Renal cortical epithelial cell (primary cell): ENCODE results near the gene ISYNA1. TPM values are rescaled to one million over a fixed set of nuclear protein-coding genes. Genes with fewer than 3 reads are reported as not detected.
A peak's percentile ranks its signal among the peaks of the same experiment; 100 is the strongest.
"Not testable (repeated sequence)": the region's sequence is repeated elsewhere in the genome, so short reads cannot be mapped to it uniquely, and the experiment has no call there.

Experiments used
- DNase-seq: peaks from one replicate; pipeline ENCODE4 v3.0.0-alpha.2; 2011; ENCODE audit warnings: low read depth
- total RNA-seq: library from RNA; depleted of rRNA; stranded (reverse); fragments of >200 nt; gene quantifications from 2 replicates; pipeline ENCODE4 v1.2.3, GENCODE V29; 2014

Gene ISYNA1
- total RNA-seq, 1 donor from 2014 or later = 69.9 TPM

DNA sequence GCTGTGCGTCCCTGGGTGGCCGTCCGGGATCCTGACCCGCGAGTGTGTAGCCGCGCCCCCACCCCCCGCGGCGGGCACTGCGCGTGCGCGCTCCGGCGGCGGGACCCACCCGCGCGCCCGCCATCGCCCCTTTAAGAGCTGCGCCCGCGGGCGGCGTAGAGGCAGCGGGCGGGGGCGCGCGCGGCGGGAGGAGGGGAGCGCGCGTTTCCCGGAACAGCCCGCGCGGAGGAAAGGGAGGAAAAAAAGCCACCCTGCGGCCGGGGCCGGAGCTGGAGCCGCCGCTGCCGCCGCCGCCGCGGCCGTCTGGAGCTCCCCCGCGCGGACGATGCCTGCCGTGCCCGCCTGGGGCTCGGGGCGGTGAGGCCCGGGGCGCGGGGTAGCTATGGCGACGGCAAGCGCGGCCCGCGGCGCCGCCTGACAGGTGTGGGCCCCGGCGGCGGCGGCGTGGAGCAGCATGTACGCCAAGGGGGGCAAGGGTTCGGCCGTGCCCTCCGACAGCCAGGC, 18.7 kb downstream of the ISYNA1 start, which contains the start of gene SSBP4:
TSS of gene SSBP4 (plus strand) at position 204 of the 504 bp plus-strand sequence. CDS start at position 455, 251 bp downstream.
- no peak for DNase-seq

- DNase-seq = no peak
Measured at GRCh38 chr19:18418483-18419194, 19.3 kb downstream of the ISYNA1 start.

- DNase-seq = no peak
Measured at GRCh38 chr19:18418029-18418482, 19.9 kb downstream of the ISYNA1 start.

DNA sequence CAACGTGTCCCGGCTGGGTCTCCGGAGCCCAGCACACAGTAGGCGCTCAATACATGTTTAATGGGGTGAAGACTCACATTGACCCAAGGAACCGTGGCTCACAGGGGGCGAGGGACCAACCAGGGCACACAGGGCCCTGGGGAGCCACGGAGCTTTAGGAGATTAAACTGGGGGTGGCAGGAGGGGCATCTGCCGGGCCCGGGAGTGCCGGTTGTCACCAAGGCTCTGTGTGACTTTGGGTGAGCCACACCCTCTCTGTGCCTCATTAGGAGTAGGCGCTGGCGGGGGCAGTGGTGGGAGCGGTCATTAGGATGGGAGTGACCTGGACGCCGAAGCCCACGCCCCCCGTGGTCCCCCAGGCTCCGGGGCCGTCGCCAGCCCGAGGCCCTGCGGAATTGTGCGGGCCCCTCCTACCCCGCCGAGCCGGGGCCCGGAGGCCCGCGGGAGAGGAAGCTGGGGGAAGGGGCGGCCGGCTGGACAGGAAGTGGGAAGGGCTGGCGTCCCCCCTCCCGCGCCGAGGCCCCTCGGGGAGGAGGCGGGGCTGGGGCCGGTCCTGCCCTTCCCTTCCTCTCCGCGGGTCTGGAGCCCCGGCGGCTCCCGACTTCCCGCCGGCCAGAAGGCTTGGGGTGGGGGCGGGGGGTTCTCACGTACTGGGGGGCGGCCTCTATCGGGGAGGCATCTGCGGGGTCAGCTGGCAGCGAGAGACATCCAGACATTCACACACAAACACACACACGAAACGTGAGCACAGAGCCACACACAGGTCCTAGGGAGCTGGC, 20.5 kb downstream of the ISYNA1 start:
- DNase-seq = no peak

GRCh38 chr19:18416778-18417249, 21.1 kb downstream of the ISYNA1 start:
- DNase-seq = peak; percentile 60

GRCh38 chr19:18415178-18415867, 22.6 kb downstream of the ISYNA1 start:
- DNase-seq = no peak

- peak; percentile 37 for DNase-seq
Measured at GRCh38 chr19:18414504-18415177, 23.3 kb downstream of the ISYNA1 start.

GRCh38 chr19:18412610-18413239, 25.2 kb downstream of the ISYNA1 start:
- no peak for DNase-seq

DNA sequence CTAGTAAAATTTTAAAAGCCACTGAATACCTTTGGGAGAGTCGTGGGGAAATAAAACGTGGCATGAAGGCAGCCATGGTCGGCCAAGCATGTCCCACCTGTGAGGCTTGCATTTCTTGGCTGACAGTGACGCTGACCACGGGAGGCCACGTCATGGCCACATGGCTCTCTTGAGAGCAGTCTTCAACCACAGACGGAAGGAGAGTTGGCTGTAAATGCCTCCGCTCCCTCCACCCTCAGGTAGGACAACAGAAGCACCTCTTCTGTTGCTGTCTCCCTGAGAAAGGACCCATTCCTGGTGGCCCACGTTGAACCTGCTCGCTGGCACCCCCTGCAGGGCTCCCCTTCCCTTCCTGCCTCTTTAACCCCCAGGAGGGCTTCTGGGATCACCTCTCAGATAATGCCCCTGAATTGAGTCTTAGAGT, 29.9 kb downstream of the ISYNA1 start:
- DNase-seq = peak; percentile 96

DNA sequence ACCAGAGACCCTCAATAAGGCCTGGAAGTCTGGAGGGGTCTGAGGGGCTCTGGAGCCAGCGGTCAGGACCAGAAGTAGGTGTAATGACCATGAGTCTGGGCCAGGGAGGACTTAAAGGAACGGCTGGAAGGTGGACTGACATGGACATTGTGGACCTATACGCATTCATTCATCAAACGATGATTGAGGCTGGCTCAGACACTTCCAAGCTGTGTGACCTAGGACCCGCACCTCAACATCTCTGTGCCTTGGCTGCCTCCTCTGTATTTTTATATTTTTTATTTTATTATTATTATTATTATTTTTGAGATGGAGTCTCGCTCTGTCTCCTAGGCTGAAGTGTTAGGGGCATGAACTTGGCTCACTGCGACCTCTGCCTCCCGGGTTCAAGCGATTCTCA, 31.2 kb downstream of the ISYNA1 start:
- DNase-seq = no peak

DNA sequence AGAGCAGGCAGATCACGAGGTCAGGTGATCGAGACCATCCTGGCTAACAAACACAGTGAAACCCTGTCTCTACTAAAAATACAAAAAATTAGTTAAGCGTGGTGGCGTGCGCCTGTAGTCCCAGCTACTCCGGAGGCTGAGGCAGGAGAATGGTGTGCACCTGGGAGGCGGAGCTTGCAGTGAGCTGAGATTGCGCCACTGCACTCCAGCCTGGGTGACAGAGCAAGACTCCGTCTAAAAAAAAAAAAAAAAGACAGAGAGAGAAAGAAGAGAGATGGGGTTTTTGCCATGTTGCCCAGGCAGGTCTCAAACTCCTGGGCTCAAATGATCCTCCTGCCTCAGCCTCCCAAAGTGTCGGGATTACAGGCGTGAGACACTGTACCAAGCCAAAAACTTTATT, 32.2 kb downstream of the ISYNA1 start:
- DNase-seq = not testable (repeated sequence)

DNA sequence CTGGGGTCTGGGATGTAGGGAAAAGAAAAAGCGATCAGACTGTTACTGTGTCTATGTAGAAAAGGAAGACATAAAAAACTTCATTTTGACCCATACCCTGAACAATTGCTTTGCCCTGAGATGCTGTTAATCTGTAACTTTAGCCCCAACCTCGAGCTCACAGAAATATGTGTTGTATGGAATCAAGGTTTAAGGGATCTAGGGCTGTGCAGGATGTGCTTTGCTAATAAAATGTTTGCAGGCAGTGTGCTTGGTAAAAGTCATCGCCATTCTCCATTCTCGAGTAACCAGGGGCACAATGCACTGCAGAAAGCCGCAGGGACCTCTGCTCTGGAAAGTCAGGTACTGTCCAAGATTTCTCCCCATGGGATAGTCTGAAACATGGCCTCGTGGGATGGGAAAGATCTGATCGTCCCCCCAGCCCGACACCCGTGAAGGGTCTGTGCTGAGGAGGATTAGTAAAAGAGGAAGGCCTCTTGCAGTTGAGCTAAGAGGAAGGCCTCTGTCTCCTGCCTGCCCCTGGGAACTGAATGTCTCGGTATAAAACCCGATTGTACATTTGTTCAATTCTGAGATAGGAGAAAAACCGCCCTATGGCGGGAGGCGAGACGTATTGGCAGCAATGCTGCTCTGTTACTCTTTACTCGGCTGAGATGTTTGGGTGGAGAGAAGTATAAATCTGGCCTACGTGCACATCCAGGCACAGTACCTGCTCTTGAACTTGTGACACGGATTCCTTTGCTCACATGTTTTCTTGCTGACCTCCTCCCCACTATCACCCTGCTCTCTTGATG, 35.3 kb downstream of the ISYNA1 start:
- peak; percentile 67 for DNase-seq

GRCh38 chr19:18401580-18402112, 36.3 kb downstream of the ISYNA1 start:
- peak; percentile 87 for DNase-seq

- peak; percentile 89 for DNase-seq
Measured at GRCh38 chr19:18399008-18399407, 38.9 kb downstream of the ISYNA1 start.

GRCh38 chr19:18397242-18398202, 40.4 kb downstream of the ISYNA1 start, which contains the start of gene LRRC25:
LRRC25 (minus strand) TSS chr19:18397622; CDS start chr19:18396963, 659 bp downstream.
- no peak for DNase-seq

- DNase-seq = no peak
Measured at GRCh38 chr19:18396471-18397241, 41.3 kb downstream of the ISYNA1 start.

DNA sequence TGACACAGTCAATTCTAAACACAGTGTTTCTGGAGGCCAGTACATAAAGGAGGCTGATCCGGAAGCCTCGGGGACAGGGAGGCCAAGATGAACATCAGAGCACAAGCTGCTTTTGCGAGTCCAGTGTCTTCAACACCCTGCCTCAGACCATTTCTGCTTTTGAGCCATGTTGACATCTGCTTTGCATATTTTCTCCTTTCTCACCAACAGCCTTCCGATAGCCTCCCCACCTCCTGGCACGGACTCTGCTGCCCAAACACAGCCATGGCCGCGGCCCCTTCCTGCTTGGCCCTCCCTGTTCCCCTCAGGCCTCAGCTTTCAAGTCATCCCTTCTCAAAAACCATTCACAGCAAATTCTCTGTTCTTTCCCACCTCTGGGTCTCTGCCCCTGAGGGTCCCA, 44.1 kb downstream of the ISYNA1 start:
- no peak for DNase-seq

DNA sequence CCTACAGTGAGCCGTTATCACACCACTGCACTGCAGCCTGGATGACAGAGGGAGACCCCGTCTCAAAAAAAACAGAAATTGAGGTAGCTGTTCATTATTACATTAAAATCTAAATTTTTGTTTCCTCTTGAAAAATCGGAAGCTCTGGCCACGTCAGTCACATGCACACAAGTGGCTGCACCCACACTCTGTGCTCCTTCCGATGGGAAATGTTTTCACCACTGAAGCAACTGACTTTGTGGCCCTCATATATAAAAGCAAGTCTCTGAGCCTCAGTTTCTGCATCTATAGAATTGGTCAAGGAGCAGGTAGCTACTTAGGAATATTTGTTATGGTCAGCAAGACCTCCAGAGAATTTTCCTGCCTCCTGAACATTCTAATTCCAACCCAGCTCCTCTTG, 45.0 kb downstream of the ISYNA1 start:
- no peak for DNase-seq
